Activated naive CD8-positive, alpha-beta T cell treated with anti-CD3 and anti-CD28 coated beads, Interleukin-2, amount 10 ng/mL, durations not matched to agents 7 days and 5 days (primary cell): ENCODE results near the gene THSD4. TPM values are rescaled to one million over a fixed set of nuclear protein-coding genes. Genes with fewer than 3 reads are reported as not detected.

Experiments
- ATAC-seq: fragments of 150-1000 bp; cut with Tn5 transposase; one replicate; pipeline ENCODE4 v1.10.0; 2021; ENCODE audit warnings: low read depth, moderate library complexity
- POLR2A ChIA-PET: fragments of 350-600 bp; sonication (Branson Sonifier 250); formaldehyde crosslinking; loops from one replicate; lab custom pipeline; 2021; ENCODE audit warnings: antibody characterized with exemption; lab: Charles Lee
- DNase-seq: peaks from one replicate; pipeline ENCODE4 v3.0.0; 2021
- H3K27ac Mint-ChIP-seq: one replicate; pipeline ENCODE4 v1.8.0; 2022; ENCODE audit warnings: mild to moderate bottlenecking, mixed read lengths
- H3K27me3 Mint-ChIP-seq: one replicate; pipeline ENCODE4 v1.8.0; 2022; ENCODE audit warnings: mild to moderate bottlenecking, moderate library complexity, mixed read lengths
- H3K36me3 Mint-ChIP-seq: one replicate; pipeline ENCODE4 v1.8.0; 2021; ENCODE audit warnings: mild to moderate bottlenecking, mixed read lengths
- H3K4me1 Mint-ChIP-seq: one replicate; pipeline ENCODE4 v1.8.0; 2021; ENCODE audit warnings: mixed read lengths
- H3K4me3 Mint-ChIP-seq: one replicate; pipeline ENCODE4 v1.8.0; 2022; ENCODE audit warnings: mild to moderate bottlenecking, moderate library complexity, mixed read lengths
- H3K9me3 Mint-ChIP-seq: one replicate; pipeline ENCODE4 v1.8.0; 2021; ENCODE audit warnings: mixed read lengths
- total RNA-seq, 2 experiments: library from RNA; stranded (reverse); gene quantifications; one replicate each; pipeline ENCODE4 v1.2.3, GENCODE V29; 2021

THSD4 gene
- total RNA-seq, 2 experiments from 2014 or later, result not detected

DNA sequence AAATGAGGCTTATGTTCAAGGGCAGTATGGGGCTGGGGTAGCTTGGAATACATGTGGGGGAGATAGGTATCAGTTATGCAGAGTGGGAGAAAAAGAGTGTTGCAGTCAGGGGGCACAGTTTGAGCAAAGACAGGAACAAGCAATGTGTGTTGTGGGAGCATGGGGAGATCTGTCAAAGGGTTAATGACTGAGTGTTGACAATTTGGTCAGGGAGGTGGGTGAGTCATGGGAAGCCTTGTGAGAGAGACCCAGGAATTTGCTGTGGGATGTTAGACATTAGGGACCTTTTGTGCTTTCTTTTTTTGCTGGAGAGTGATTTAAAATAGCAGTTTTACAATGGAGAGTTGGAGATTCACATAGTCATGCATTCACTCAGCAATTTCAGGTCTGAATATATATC is 473.5 kb downstream of the THSD4 start:
- H3K4me1 Mint-ChIP-seq, result no peaks in the 10 kb centered on the region
- no peaks in the 10 kb centered on the region for H3K36me3 Mint-ChIP-seq
- H3K27ac Mint-ChIP-seq, result no peak overlapping the region
- no peak overlapping the region for H3K4me3 Mint-ChIP-seq
- ATAC-seq (no peak), DNase-seq (no peak)
- H3K9me3 Mint-ChIP-seq, result peaks cover 3% of the 10 kb centered on the region
- H3K27me3 Mint-ChIP-seq, result peaks cover under 1% of the 10 kb centered on the region
- POLR2A ChIA-PET, result no interaction called here

DNA sequence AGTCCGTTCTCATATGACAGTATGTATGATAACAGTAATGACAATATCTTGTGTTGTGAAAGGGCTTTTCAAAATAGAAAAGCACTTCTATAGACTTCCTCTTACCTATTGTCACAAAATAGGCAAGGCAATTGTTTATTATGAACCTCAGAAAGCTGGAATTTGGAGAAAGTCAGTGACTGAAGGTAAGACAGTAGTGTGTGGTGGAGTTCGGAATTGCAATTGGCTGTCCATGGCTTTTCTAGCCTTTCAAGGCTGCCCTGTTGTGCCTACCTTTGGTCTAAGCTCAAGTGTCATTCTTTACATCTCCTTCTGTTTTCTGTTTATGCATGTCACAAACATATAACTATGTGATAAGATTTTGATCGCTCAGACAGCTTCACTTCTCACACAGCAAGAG is 475.8 kb downstream of the THSD4 start:
- Mint-ChIP-seq H3K36me3 (no peaks in the 10 kb centered on the region), H3K4me3 (no peak overlapping the region), H3K27ac (no peak overlapping the region), H3K4me1 (no peaks in the 10 kb centered on the region), H3K9me3 (no peaks in the 10 kb centered on the region), H3K27me3 (no peaks in the 10 kb centered on the region)
- ATAC-seq, result no peak
- no peak for DNase-seq
- POLR2A ChIA-PET, result no interaction called here

DNA sequence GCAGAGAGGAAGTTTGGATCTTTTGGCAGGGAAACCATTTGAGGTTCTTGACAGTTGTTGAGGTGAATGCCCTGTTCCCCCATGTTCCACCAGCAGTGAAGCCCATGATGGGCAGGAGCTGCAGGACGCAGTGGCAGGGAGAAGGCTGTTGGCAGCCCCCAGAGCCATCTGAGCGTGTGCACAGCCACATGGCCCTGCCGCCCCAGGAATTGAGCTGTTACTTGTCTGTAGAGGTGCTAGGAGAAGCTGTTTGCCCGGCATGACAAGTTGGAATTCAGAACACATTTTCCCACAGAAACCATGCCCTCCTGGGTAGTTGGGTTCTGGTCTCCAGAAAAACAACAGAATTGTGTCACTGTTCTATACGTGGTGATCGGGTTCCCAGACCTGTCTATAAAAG is 476.9 kb downstream of the THSD4 start:
- no peak overlapping the region for H3K4me3 Mint-ChIP-seq
- ATAC-seq (no peak), DNase-seq (no peak)
- no peaks in the 10 kb centered on the region for H3K4me1 Mint-ChIP-seq
- H3K9me3 Mint-ChIP-seq, result no peaks in the 10 kb centered on the region
- POLR2A ChIA-PET, result no interaction called here
- no peak overlapping the region for H3K27ac Mint-ChIP-seq
- no peaks in the 10 kb centered on the region for H3K36me3 Mint-ChIP-seq
- no peaks in the 10 kb centered on the region for H3K27me3 Mint-ChIP-seq

DNA sequence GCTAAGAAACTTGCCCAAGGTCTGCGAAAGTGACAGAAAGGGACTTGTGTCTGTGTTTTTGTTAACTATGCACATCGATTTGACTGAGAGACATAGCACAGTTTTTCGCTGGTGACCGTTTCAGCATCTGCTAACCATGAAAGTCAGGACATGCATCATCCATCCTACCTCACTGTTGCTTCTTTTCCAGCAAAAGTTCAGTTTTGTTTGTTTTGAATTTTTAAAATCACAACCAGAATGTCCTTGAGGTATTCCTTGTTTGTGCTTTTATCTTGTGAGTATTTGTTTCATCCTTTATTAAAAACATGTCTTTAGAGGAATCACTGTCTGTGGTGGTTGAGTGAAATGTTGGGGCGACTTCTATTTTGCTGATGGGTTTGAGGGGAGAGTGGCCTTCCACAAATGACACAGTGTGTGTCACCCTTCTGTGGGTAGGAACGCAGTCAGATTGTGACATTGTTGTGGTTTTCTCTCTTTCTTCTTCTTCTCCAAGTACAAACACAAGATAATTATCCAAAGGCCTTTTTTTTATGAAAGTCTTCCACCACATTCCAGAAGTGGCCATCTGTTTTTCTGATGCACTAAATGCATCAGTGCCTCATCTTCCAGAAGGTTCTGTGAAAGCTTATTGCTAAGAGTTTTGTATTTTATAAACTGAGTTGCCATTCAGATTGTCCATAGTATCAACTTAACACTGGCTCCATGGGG is 480.7 kb downstream of the THSD4 start:
- Mint-ChIP-seq H3K9me3 (no peaks in the 10 kb centered on the region), H3K27me3 (no peaks in the 10 kb centered on the region), H3K36me3 (no peaks in the 10 kb centered on the region), H3K27ac (no peak overlapping the region), H3K4me3 (no peak overlapping the region), H3K4me1 (no peaks in the 10 kb centered on the region)
- POLR2A ChIA-PET, result no interaction called here
- ATAC-seq (no peak), DNase-seq (no peak)

DNA sequence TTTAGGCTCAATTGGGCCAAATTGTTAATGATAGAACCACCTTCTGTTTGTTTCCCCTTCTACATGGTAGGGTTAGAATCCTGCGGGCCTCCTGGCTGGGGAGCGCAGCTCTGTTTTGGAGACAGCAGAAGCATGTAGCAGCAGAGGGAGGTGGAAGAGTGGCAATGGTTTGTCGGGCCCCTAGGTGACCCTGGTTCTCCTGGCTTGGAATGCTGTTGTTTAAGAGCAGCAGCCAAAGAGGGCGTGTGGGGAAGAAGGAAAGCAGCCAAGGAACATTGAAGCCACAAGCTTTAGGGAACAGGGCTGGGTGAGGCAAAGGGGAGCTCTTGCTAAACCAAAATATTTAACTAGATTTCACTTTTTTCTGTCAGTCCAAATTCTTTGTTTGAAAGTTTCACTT is 481.4 kb downstream of the THSD4 start:
- DNase-seq, result no peak
- no peak overlapping the region for H3K4me3 Mint-ChIP-seq
- POLR2A ChIA-PET, result no interaction called here
- ATAC-seq, result no peak
- no peaks in the 10 kb centered on the region for H3K9me3 Mint-ChIP-seq
- H3K27me3 Mint-ChIP-seq, result no peaks in the 10 kb centered on the region
- no peak overlapping the region for H3K27ac Mint-ChIP-seq
- no peaks in the 10 kb centered on the region for H3K4me1 Mint-ChIP-seq
- H3K36me3 Mint-ChIP-seq, result no peaks in the 10 kb centered on the region

DNA sequence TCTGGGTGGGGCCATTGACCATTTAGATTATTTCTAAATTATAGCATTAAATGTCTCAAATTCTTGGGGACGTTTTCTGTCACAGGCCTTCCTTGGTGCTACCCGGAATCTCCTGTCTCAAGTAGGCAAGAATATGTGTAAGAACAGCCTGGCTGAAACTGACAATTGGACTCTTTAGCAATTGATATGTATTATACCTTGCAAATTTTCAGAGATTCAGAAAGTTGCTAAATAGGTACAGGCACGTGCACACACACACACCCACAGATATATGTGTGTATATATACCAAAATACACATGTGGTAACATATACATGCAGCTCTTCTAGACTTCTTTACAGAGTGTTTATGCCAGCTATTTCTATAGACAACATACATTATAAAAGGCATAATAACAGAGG is 481.9 kb downstream of the THSD4 start:
- H3K4me3 Mint-ChIP-seq, result no peak overlapping the region
- POLR2A ChIA-PET, result no interaction called here
- H3K36me3 Mint-ChIP-seq, result no peaks in the 10 kb centered on the region
- ATAC-seq, result no peak
- H3K27me3 Mint-ChIP-seq, result no peaks in the 10 kb centered on the region
- DNase-seq, result no peak
- H3K27ac Mint-ChIP-seq, result no peak overlapping the region
- H3K4me1 Mint-ChIP-seq, result no peaks in the 10 kb centered on the region
- H3K9me3 Mint-ChIP-seq, result no peaks in the 10 kb centered on the region

DNA sequence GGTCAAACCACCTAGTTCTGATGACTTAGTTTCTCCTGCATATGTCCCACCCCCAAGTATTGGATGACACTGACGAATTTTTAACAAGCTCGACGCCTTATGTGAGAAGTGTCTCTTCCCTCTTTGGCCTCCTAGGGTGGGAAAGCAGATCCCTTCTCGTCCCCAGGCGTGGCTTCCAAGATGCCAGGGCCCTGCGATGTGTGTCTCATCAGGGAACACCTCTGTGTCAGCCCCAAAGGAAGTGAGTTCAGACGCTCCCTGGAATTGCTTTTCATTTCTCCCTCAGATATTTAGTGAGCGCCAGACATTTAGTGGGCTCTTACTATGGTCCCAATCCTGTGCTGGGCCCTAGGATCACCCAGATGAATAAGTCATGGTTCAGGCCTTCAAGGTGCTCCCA is 482.4 kb downstream of the THSD4 start:
- no peaks in the 10 kb centered on the region for H3K9me3 Mint-ChIP-seq
- ATAC-seq, result no peak
- H3K27me3 Mint-ChIP-seq, result no peaks in the 10 kb centered on the region
- H3K27ac Mint-ChIP-seq, result no peak overlapping the region
- POLR2A ChIA-PET, result no interaction called here
- H3K4me3 Mint-ChIP-seq, result no peak overlapping the region
- no peak for DNase-seq
- no peaks in the 10 kb centered on the region for H3K4me1 Mint-ChIP-seq
- no peaks in the 10 kb centered on the region for H3K36me3 Mint-ChIP-seq

DNA sequence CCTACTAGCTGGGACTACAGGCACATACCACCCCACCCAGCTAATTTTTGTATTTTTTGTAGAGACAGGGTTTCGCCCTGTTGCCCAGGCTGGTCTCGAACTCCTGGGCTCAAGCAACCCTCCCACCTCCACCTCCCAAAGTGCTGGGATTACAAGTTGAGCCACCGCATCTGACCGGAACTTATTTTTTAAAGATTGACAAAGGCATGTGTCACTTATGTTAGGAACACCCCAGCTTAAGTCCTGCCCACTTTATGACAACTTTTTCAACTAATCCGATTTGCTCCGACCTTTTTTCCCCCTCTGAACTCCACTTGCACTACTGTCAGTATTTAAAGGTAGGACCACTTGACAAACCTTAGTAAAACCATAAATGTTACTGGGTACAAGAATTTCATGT is 483.5 kb downstream of the THSD4 start:
- Mint-ChIP-seq H3K27me3 (no peaks in the 10 kb centered on the region), H3K36me3 (no peaks in the 10 kb centered on the region), H3K27ac (no peak overlapping the region), H3K4me3 (no peak overlapping the region), H3K4me1 (no peaks in the 10 kb centered on the region), H3K9me3 (no peaks in the 10 kb centered on the region)
- ATAC-seq (no peak), DNase-seq (no peak)
- POLR2A ChIA-PET, result no interaction called here

DNA sequence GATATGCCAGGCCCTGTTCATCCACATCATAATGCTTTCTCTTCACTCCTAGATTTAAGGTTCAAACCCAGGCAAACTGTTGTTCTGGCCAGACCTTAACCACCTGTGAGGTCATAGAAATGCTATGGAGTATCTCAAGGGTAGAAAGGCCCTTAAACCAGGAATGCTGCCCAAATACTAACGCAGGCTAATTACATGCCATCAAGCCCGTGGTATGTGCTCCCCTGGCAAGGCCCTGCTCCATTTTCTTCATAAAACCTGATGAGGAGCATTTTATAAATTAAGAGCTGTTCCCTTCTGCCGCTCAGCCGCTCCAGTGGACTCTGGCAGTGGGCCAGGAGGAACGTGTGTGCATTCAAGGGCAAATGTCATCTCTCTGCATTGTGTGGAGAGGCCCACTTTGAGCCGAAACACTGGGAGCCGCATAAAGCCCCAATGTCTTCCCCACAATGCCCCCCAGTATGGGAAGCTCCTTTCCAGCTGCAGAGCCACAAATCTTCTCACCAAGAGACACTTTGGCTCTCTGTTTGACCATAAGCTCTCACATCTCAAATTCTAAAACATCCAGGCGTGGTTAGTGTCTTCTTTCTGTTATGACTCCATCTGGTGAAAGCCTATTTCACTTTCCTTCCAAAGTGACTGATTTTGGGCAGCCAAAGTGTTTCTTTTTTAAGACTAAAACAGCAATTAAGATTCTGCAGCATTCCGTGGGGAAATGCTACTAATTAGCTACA is 484.3 kb downstream of the THSD4 start:
- ATAC-seq (no peak), DNase-seq (no peak)
- no peaks in the 10 kb centered on the region for H3K27me3 Mint-ChIP-seq
- H3K27ac Mint-ChIP-seq, result no peak overlapping the region
- no peak overlapping the region for H3K4me3 Mint-ChIP-seq
- H3K36me3 Mint-ChIP-seq, result no peaks in the 10 kb centered on the region
- POLR2A ChIA-PET, result no interaction called here
- H3K9me3 Mint-ChIP-seq, result no peaks in the 10 kb centered on the region
- no peaks in the 10 kb centered on the region for H3K4me1 Mint-ChIP-seq

DNA sequence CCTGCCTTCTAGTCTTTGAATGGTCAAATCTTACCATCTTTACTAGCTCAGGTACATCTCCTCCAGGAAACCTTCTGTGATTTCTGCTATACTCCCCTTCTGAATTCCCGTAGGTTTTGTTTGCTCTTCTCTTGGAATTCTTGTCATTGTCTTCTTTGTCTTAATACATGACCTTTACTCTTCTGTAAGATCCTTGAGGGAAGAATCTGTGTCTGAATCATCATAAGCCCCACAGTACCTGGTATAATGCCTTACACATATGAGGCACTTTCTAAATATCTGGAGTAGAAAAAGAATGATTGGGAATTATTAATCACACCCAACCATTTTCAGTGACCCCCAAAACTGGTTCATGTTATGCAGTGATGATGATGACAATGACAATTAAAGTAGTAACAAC is 485.0 kb downstream of the THSD4 start:
- ATAC-seq (no peak), DNase-seq (no peak)
- Mint-ChIP-seq H3K4me1 (no peaks in the 10 kb centered on the region), H3K36me3 (no peaks in the 10 kb centered on the region), H3K27ac (no peak overlapping the region), H3K9me3 (no peaks in the 10 kb centered on the region), H3K27me3 (peaks cover under 1% of the 10 kb centered on the region), H3K4me3 (no peak overlapping the region)
- POLR2A ChIA-PET, result no interaction called here

DNA sequence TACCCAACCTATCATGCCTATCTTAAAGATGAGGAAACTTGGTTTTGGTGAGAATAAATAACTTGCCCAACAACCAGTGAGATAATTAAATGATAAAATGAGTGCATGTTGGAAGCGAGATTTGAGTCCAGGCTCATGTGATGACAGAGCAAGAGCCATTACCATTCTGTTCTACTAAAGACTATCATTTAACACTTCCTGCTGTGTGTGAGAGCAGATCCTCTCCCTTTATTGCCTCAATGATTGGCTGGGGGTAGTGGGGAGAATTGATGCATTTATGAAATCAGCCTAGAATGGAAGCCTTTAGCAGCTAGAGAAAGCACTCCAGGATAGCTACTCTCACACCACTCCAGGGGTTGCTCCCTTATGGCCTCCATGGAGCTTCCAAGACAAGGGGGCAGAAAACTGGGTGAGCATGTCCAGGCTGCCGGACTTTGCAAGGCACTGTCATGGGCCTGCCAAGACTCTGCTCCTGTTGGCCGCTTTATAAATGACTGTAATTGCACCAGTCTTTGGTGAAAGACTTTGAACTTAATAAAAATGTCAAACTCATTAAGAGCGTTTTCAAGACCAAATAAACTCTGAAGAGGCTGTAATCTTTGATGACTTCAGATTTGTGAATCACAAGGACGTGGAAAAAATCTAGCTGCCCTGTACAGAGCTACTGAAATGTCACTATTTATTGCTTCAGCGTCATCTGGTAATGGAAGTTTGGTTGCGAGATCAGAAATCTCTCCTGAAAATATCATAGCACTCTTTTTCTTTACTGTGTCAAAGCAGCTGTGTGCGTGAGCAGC is 486.0 kb downstream of the THSD4 start:
- Mint-ChIP-seq H3K27me3 (peaks cover 2% of the 10 kb centered on the region), H3K36me3 (no peaks in the 10 kb centered on the region), H3K27ac (no peak overlapping the region), H3K9me3 (peaks cover 2% of the 10 kb centered on the region), H3K4me3 (no peak overlapping the region), H3K4me1 (no peaks in the 10 kb centered on the region)
- DNase-seq (no peak), ATAC-seq (no peak)
- POLR2A ChIA-PET, result no interaction called here

DNA sequence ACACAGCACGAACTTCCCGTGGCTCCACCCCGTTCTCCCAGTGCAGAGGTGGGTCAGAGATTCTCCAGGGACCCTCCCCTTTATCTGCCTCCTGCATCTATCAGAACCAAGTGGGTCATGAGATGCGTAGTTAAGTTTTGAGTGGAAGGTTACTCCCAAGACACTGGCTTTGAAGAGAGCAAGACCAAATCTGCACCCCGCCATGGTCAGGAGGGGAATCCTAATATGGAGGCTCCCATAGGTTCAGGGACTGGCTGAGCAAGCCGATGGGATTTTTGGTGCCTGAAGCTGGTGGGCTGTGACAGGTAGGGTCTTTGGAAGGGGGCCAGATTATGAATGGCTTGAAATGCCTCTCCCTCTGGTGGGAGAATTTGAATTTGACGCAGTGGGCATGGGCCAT is 488.1 kb downstream of the THSD4 start:
- Mint-ChIP-seq H3K27ac (no peak overlapping the region), H3K4me1 (no peaks in the 10 kb centered on the region), H3K9me3 (peaks cover 2% of the 10 kb centered on the region), H3K4me3 (no peak overlapping the region), H3K36me3 (no peaks in the 10 kb centered on the region), H3K27me3 (peaks cover 2% of the 10 kb centered on the region)
- ATAC-seq (no peak), DNase-seq (no peak)
- POLR2A ChIA-PET, result no interaction called here

DNA sequence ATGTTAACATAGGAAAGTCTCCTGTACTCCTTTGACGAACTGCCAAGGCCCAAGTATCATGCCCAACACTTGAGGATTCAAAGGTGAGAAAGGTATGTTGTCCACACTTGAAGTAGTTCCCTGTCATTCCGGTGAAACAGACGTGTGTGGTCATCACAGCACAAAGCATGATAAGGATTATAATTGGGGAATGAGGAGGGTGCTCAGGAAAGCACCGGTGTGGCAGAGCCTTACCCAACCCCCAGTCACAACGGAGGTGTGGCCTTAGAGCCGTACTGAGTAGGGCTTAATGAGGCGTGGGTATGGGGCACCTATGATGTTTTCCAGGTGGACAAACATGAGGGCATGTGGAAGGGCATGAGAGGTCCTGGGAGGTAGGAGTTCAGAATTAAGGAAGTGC is 492.1 kb downstream of the THSD4 start:
- DNase-seq, result no peak
- Mint-ChIP-seq H3K27ac (no peak overlapping the region), H3K4me3 (no peak overlapping the region), H3K4me1 (no peaks in the 10 kb centered on the region), H3K27me3 (peaks cover 8% of the 10 kb centered on the region), H3K9me3 (peaks cover 2% of the 10 kb centered on the region), H3K36me3 (no peaks in the 10 kb centered on the region)
- POLR2A ChIA-PET, result no interaction called here
- ATAC-seq, result no peak
